NCI-H1092 (cell line): ENCODE data around the gene ORMDL2.

Source experiments
- DNase-seq: peaks from one replicate; lab custom pipeline; 2025; lab: John Stamatoyannopoulos, UW

Gene ORMDL2

GRCh38 chr12:55817345-55818139, at the start of gene ORMDL2, which contains the start of gene SARNP:
ORMDL2 (plus strand) TSS chr12:55818041; CDS start chr12:55819000, 959 bp downstream.
SARNP (minus strand) TSS chr12:55817724; CDS start chr12:55817701, 23 bp downstream.
- DNase-seq: peak; percentile 98

GRCh38 chr12:55771736-55772135, 46.1 kb upstream of the ORMDL2 start:
- no peak for DNase-seq

- DNase-seq: no peak
Observed at GRCh38 chr12:55777856-55778255, 40.0 kb upstream of the ORMDL2 start.

- no peak for DNase-seq
Observed at GRCh38 chr12:55780685-55781084, 37.2 kb upstream of the ORMDL2 start.

- DNase-seq: no peak
Observed at GRCh38 chr12:55788546-55788945, 29.3 kb upstream of the ORMDL2 start.

- DNase-seq: no peak
Observed at GRCh38 chr12:55789171-55789570, 28.7 kb upstream of the ORMDL2 start.

- DNase-seq: no peak
Observed at GRCh38 chr12:55789893-55790292, 27.9 kb upstream of the ORMDL2 start.

- no peak for DNase-seq
Observed at GRCh38 chr12:55795950-55796349, 21.9 kb upstream of the ORMDL2 start.

GRCh38 chr12:55797068-55797467, 20.8 kb upstream of the ORMDL2 start:
- DNase-seq: no peak

- no peak for DNase-seq
Observed at GRCh38 chr12:55797550-55797949, 20.3 kb upstream of the ORMDL2 start.

- DNase-seq: no peak
Observed at GRCh38 chr12:55806982-55807381, 10.9 kb upstream of the ORMDL2 start.

GRCh38 chr12:55809274-55809673, 8.6 kb upstream of the ORMDL2 start:
- DNase-seq: no peak

GRCh38 chr12:55812088-55812487, 5.8 kb upstream of the ORMDL2 start:
- DNase-seq: no peak

- no peak for DNase-seq
Observed at GRCh38 chr12:55814257-55814656, 3.6 kb upstream of the ORMDL2 start.

- no peak for DNase-seq
Observed at GRCh38 chr12:55815473-55815872, 2.4 kb upstream of the ORMDL2 start.

- no peak for DNase-seq
Observed at GRCh38 chr12:55816881-55817344, 928 bp upstream of the ORMDL2 start.

- DNase-seq: no peak
Observed at GRCh38 chr12:55818140-55818728, 393 bp downstream of the ORMDL2 start.

GRCh38 chr12:55818886-55819285, 1.0 kb downstream of the ORMDL2 start:
- no peak for DNase-seq

GRCh38 chr12:55820679-55821078, 2.8 kb downstream of the ORMDL2 start:
- DNase-seq: no peak

GRCh38 chr12:55822228-55822627, 4.4 kb downstream of the ORMDL2 start:
- no peak for DNase-seq

- no peak for DNase-seq
Observed at GRCh38 chr12:55823419-55823818, 5.6 kb downstream of the ORMDL2 start.

GRCh38 chr12:55824726-55825125, 6.9 kb downstream of the ORMDL2 start:
- DNase-seq: no peak

GRCh38 chr12:55827806-55828205, 10.0 kb downstream of the ORMDL2 start:
- no peak for DNase-seq
